Measurements from ENCODE around the gene KANK4.

Gene KANK4

DNA sequence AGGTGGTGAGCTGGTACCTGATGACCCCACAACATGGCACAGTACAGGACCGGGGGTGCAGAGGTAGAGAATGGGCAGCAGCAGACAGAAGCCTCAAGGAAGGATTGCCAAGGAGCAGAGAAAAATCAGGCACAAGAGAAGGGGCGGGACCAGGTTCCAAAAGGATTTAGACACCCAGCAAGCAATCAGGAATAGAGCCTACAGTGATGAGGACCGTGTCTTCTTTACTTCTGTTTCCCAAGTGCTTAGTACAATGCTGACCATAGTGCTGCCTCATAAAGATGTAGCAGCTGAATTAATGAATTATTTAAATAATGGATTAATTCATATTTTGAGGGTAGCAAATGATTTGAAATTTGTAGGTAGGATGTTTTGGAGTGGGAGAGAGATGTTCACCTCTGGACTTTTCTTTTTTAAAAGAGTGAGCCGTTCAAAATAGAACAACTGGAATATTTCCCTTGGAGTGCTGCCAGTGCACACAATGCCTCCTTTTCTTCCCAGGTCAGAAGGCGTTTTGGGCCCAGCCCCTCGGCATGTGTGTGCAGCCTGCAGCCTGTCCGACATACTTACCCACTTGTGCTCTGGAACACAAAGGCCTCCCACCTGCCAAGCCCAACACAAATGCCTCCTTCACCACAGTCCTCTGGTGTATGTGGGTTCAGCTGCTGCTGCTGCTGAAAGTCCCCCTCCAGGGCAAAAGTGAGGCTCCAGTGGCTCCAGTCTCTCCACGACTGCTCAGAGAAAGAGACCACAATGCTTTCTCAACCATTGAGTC lies 19.6 kb downstream of the KANK4 start:
- Histone ChIP-seq H3K27ac (no peak overlapping the region), H4K20me1 (ENCODE audit: insufficient read depth) (no peaks in the 10 kb centered on the region), H3K4me1 (ENCODE audit: low read depth, poor library complexity, severe bottlenecking) (peaks cover 18% of the 10 kb centered on the region), H3K27me3 (ENCODE audit: insufficient read depth, low read depth) (peaks cover 3% of the 10 kb centered on the region; the same call in 1 of the 2 replicates), H3K9ac (no peak overlapping the region), H3K36me3 (ENCODE audit: insufficient read depth) (no peaks in the 10 kb centered on the region), H2AFZ (ENCODE audit: low read depth) (no peak overlapping the region), H3K79me2 (ENCODE audit: insufficient read depth, low read depth) (no peaks in the 10 kb centered on the region), H3K4me3 (IDR thresholded peaks at IDR 0.05; ENCODE audit: insufficient read depth, low read depth, low read length) (no peak overlapping the region), H3K4me2 (no peak overlapping the region)
- TF ChIP-seq, protein P1, sequence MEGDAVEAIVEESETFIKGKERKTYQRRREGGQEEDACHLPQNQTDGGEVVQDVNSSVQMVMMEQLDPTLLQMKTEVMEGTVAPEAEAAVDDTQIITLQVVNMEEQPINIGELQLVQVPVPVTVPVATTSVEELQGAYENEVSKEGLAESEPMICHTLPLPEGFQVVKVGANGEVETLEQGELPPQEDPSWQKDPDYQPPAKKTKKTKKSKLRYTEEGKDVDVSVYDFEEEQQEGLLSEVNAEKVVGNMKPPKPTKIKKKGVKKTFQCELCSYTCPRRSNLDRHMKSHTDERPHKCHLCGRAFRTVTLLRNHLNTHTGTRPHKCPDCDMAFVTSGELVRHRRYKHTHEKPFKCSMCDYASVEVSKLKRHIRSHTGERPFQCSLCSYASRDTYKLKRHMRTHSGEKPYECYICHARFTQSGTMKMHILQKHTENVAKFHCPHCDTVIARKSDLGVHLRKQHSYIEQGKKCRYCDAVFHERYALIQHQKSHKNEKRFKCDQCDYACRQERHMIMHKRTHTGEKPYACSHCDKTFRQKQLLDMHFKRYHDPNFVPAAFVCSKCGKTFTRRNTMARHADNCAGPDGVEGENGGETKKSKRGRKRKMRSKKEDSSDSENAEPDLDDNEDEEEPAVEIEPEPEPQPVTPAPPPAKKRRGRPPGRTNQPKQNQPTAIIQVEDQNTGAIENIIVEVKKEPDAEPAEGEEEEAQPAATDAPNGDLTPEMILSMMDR (conservative IDR thresholded peaks at IDR 0.05; ENCODE audit: low read depth, low read length): no peak

DNA sequence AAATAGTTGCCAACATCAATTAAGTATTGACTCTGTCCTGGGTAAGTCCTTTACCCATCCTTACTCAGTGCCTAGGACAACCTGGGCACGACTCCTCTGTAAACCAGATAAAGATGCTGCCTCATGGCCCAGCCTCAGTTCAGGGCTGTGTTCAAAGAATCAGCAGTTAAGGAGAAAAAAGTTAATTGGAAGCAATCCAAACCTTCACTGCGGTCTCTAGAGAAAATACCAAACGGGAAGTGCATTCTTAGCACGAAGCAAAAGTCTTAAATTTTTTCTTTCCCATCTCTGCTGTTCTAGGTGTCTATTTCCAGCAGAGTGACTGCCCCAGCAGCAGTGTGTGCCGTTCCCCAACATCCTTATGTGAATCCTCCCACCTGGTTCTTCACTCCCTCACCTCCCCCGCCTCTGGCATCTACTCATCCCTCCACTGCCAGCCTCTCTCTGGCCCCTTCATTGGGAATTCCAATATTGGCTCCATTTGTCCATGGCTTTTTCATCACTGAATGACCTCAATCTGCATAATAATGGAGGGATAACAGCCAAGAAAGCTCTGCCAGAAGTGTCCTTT lies 23.2 kb downstream of the KANK4 start:
- Histone ChIP-seq H3K27me3 (ENCODE audit: insufficient read depth, low read depth) (peaks cover 3% of the 10 kb centered on the region; the same call in 1 of the 2 replicates), H3K4me2 (peak overlapping the region; percentile 64; the same call in 1 of the 2 replicates), H3K4me3 (IDR thresholded peaks at IDR 0.05; ENCODE audit: insufficient read depth, low read depth, low read length) (no peak overlapping the region), H3K9ac (no peak overlapping the region), H3K36me3 (ENCODE audit: insufficient read depth) (no peaks in the 10 kb centered on the region), H4K20me1 (ENCODE audit: insufficient read depth) (no peaks in the 10 kb centered on the region), H3K79me2 (ENCODE audit: insufficient read depth, low read depth) (no peaks in the 10 kb centered on the region), H3K4me1 (ENCODE audit: low read depth, poor library complexity, severe bottlenecking) (peaks cover 26% of the 10 kb centered on the region), H3K27ac (no peak overlapping the region), H2AFZ (ENCODE audit: low read depth) (no peak overlapping the region)
- TF ChIP-seq, protein P1 (conservative IDR thresholded peaks at IDR 0.05; ENCODE audit: low read depth, low read length): no peak

DNA sequence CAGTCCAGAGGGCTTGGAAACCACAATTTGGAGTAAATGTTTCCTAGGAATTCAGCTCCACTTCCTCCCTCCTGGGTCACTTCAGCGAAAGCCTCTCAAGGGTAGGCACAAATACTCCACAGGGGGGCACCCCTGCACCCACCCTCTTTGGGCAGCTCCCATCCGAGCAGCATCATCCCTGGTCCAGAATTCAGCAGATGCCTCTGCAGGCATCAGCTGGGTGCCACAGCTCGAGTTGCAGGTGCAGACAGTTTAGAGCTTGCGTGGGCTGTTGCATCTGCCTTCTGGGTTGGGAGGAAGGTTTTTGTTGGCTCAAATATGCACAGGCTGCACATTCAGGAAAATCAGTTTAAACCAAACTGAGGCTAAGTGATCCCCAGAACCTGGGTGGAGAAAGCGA lies 25.0 kb downstream of the KANK4 start:
- H3K79me2 ChIP-seq (ENCODE audit: insufficient read depth, low read depth): no peaks in the 10 kb centered on the region
- peaks cover 26% of the 10 kb centered on the region for H3K4me1 ChIP-seq (ENCODE audit: low read depth, poor library complexity, severe bottlenecking)
- no peak overlapping the region for H3K4me2 ChIP-seq

DNA sequence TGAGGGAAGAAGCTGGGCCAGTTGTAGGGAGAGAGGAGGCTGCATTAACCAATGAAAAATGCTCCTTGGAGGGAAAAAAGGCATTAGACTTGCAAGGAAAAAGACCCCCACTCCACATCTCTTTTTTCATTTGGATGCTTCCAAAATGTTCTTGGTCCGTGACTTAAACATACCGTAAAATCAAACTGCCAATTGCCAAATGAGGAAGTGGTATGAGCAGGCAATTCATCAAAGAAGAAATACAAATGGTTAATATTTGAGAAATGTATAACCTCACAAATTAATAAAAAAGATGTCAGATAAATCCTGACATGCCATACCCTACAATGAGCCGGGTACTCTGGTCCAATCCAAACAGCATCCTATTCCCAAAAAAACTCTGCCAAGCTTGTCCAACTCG lies 30.6 kb downstream of the KANK4 start:
- Histone ChIP-seq H3K9ac (no peak overlapping the region), H3K36me3 (ENCODE audit: insufficient read depth) (no peaks in the 10 kb centered on the region), H3K79me2 (ENCODE audit: insufficient read depth, low read depth) (no peaks in the 10 kb centered on the region), H3K4me2 (no peak overlapping the region), H3K27ac (no peak overlapping the region), H3K27me3 (ENCODE audit: insufficient read depth, low read depth) (no peaks in the 10 kb centered on the region), H3K4me3 (IDR thresholded peaks at IDR 0.05; ENCODE audit: insufficient read depth, low read depth, low read length) (no peak overlapping the region), H3K4me1 (ENCODE audit: low read depth, poor library complexity, severe bottlenecking) (no peaks in the 10 kb centered on the region), H2AFZ (ENCODE audit: low read depth) (no peak overlapping the region), H4K20me1 (ENCODE audit: insufficient read depth) (no peaks in the 10 kb centered on the region)
- TF ChIP-seq, protein P1 (conservative IDR thresholded peaks at IDR 0.05; ENCODE audit: low read depth, low read length): no peak

More for the DNA sequence above, 25.0 kb downstream of the KANK4 start:
- peaks cover 3% of the 10 kb centered on the region; the same call in 1 of the 2 replicates for H3K27me3 ChIP-seq (ENCODE audit: insufficient read depth, low read depth)
- no peaks in the 10 kb centered on the region for H4K20me1 ChIP-seq (ENCODE audit: insufficient read depth)
- H3K36me3 ChIP-seq (ENCODE audit: insufficient read depth): no peaks in the 10 kb centered on the region
- no peak overlapping the region for H3K9ac ChIP-seq
- no peak overlapping the region for H3K4me3 ChIP-seq (IDR thresholded peaks at IDR 0.05; ENCODE audit: insufficient read depth, low read depth, low read length)
- H3K27ac ChIP-seq: no peak overlapping the region
- H2AFZ ChIP-seq (ENCODE audit: low read depth): no peak overlapping the region
- TF ChIP-seq, protein P1 (conservative IDR thresholded peaks at IDR 0.05; ENCODE audit: low read depth, low read length): no peak; the same call in 1 of the 2 replicates

All from KMS-11 (cell line).